NB4 (cell line): Measurements from ENCODE around the gene KNL1.

Experiments
- CTCF ChIP-seq: IDR thresholded peaks from one replicate; pipeline ENCODE4 v1.5.1; 2012; ENCODE audit warnings: low read depth, low read length
- MYC ChIP-seq: IDR thresholded peaks from 2 replicates; pipeline ENCODE4 v1.6.1; 2011; ENCODE audit warnings: low read depth, low read length
- POLR2A ChIP-seq: IDR thresholded peaks from 2 replicates; pipeline ENCODE4 v1.6.1; 2011; ENCODE audit warnings: mild to moderate bottlenecking; ENCODE audit not compliant: insufficient read length; ENCODE audit errors: extremely low read depth
- TF ChIP-seq, protein P1 (sequence below): IDR thresholded peaks from 2 replicates; pipeline ENCODE4 v1.6.1; 2011; ENCODE audit warnings: low read depth, low read length

- TF ChIP-seq CTCF (no peak), POLR2A (no peak), MYC (no peak)
- TF ChIP-seq, protein P1, sequence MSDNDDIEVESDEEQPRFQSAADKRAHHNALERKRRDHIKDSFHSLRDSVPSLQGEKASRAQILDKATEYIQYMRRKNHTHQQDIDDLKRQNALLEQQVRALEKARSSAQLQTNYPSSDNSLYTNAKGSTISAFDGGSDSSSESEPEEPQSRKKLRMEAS, result no peak
Observed at GRCh38 chr15:40680151-40680550, 86.1 kb downstream of the KNL1 start.
